Gastrocnemius medialis (tissue), 4 donors: ENCODE measurements around the gene ASPRV1.

Source experiments
- CTCF ChIP-seq, 5 experiments: fragments of 450-650 bp in 3 of 5; fragments of 200-600 bp in 2 of 5; sonication (generic) in 2 of 5; IDR thresholded peaks in 4 of 5; conservative IDR thresholded peaks in 1 of 5; 1 replicate in 4 of 5; 2 replicates in 1 of 5; pipeline ENCODE4 v1.5.1; 2016 to 2019; ENCODE audit warnings: antibody characterized with exemption in 5 of 5, mild to moderate bottlenecking in 3 of 5, moderate library complexity in 3 of 5
- POLR2A ChIP-seq, 2 donors: fragments of 450-650 bp; IDR thresholded peaks; one replicate each; pipeline ENCODE4 v1.6.1; 2017; ENCODE audit warnings: antibody characterized with exemption in 2 of 2, mild to moderate bottlenecking in 2 of 2, moderate library complexity in 2 of 2

GRCh38 chr2:69960821-69961220, 610 bp downstream of the ASPRV1 start:
- TF ChIP-seq CTCF (IDR thresholded peaks at IDR 0.05 in 4 of 5, conservative IDR thresholded peaks at IDR 0.05 in 1 of 5) (no peak), POLR2A (IDR thresholded peaks at IDR 0.05) (no peak)
